ENCODE data around the gene ZNF280D.

Gene ZNF280D

GRCh38 chr15:56586206-56586605 lies 147.1 kb downstream of the ZNF280D start:
- H3K9ac ChIP-seq (ENCODE audit: low read length): no peak overlapping the region
- H3K4me3 ChIP-seq (ENCODE audit: low read length): no peak overlapping the region
- H3K36me3 ChIP-seq (ENCODE audit: control insufficient read depth, insufficient read depth, low read length, severe bottlenecking): no peaks in the 10 kb centered on the region
- no peaks in the 10 kb centered on the region for H3K27me3 ChIP-seq (replicated peaks; ENCODE audit: control insufficient read depth, insufficient read depth, low read length)
- H3K9me3 ChIP-seq (ENCODE audit: control insufficient read depth, low read length): peaks cover 29% of the 10 kb centered on the region
- no peaks in the 10 kb centered on the region for H3K4me1 ChIP-seq (ENCODE audit: control insufficient read depth, insufficient read depth, low read length)
- DNase-seq (ENCODE audit: low read depth): no peak

GRCh38 chr15:56582785-56583184 lies 150.5 kb downstream of the ZNF280D start:
- no peaks in the 10 kb centered on the region for H3K27me3 ChIP-seq (replicated peaks; ENCODE audit: control insufficient read depth, insufficient read depth, low read length)
- no peak for DNase-seq (ENCODE audit: low read depth)
- no peaks in the 10 kb centered on the region for H3K36me3 ChIP-seq (ENCODE audit: control insufficient read depth, insufficient read depth, low read length, severe bottlenecking)
- no peaks in the 10 kb centered on the region for H3K4me1 ChIP-seq (ENCODE audit: control insufficient read depth, insufficient read depth, low read length)
- H3K4me3 ChIP-seq (ENCODE audit: low read length): no peak overlapping the region
- H3K9me3 ChIP-seq (ENCODE audit: control insufficient read depth, low read length): peaks cover 29% of the 10 kb centered on the region
- H3K9ac ChIP-seq (ENCODE audit: low read length): no peak overlapping the region

Data from adipocyte (in vitro differentiated cells).